HPDE6-E6E7 (cell line): ENCODE data around the gene WNK1.

Experiments
- DNase-seq: peaks from one replicate; pipeline ENCODE4 v3.0.0; 2011; ENCODE audit warnings: missing footprints; ENCODE audit errors: extremely low spot score

Gene WNK1

GRCh38 chr12:949453-950191 is 197.2 kb downstream of the WNK1 start, which contains the start of gene RAD52:
TSS of gene RAD52 (minus strand) at chr12:949694. CDS start at chr12:933058, 16,636 bp downstream.
- DNase-seq: peak; percentile 80

- DNase-seq: no peak
Observed at GRCh38 chr12:951176-951575, 198.8 kb downstream of the WNK1 start.

GRCh38 chr12:953776-954175 is 201.4 kb downstream of the WNK1 start:
- peak; percentile 19 for DNase-seq

- no peak for DNase-seq
Observed at GRCh38 chr12:954741-955140, 202.4 kb downstream of the WNK1 start.

- DNase-seq: no peak
Observed at GRCh38 chr12:955939-956338, 203.6 kb downstream of the WNK1 start.

GRCh38 chr12:958588-959123 is 206.3 kb downstream of the WNK1 start:
- DNase-seq: no peak
